Measurements from ENCODE around the gene TMEM138. TPM values are rescaled to one million over a fixed set of nuclear protein-coding genes. Genes with fewer than 3 reads are reported as not detected.
A peak's percentile ranks its signal among the peaks of the same experiment; 100 is the strongest.

The TMEM138 gene
- total and polyA plus RNA-seq, 2 of the 13 experiments (the other 11 are each of a cell fraction or from before 2014, with no cell fraction given): 43.5 to 61.0 TPM

DNA sequence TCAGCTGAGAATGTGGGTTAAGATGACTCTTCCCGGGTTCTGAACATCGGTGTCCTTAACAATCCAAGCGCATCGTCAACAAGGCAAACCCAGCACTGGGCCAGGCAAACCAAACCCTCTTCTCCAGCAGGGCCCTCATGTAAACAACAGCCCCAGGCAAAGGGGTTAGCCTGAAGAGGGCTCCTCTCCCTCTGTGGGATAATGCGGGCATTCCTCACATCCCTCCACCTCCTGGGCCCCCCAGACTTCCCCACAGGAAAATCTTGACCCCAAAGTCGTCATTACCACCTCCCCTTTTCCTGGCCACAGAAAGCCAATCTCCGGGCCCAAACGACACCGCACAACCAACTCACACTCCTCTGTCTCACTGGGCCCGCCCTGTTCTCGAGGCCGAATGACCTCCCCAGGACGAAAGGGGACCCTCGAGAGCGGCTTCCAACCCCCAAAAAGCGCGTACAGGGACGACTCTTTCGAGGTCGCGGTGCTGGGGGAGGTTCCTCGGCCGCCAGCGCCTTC, 29.8 kb upstream of the TMEM138 start (continued):
- TF ChIP-seq ZBTB46 (CRISPR knock-in tag; IDR thresholded peaks at IDR 0.05; ENCODE audit: borderline replicate concordance): no peak
- no peak for TF ChIP-seq ZBTB2 (CRISPR knock-in tag; IDR thresholded peaks at IDR 0.05; ENCODE audit: low read depth)
- 0 out of 2 replicates have a peak, but pooled peaks have one; percentile 3 for TF ChIP-seq ZNF230 (CRISPR knock-in tag; IDR thresholded peaks at IDR 0.05)
- TF ChIP-seq, protein P1, sequence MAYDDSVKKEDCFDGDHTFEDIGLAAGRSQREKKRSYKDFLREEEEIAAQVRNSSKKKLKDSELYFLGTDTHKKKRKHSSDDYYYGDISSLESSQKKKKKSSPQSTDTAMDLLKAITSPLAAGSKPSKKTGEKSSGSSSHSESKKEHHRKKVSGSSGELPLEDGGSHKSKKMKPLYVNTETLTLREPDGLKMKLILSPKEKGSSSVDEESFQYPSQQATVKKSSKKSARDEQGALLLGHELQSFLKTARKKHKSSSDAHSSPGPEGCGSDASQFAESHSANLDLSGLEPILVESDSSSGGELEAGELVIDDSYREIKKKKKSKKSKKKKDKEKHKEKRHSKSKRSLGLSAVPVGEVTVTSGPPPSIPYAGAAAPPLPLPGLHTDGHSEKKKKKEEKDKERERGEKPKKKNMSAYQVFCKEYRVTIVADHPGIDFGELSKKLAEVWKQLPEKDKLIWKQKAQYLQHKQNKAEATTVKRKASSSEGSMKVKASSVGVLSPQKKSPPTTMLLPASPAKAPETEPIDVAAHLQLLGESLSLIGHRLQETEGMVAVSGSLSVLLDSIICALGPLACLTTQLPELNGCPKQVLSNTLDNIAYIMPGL (CRISPR knock-in tag; IDR thresholded peaks at IDR 0.05; ENCODE audit: borderline replicate concordance in 1 of 2, low read depth in 1 of 2): peak in 1 of 2 experiments; percentile 31; a peak in 1 of 4 replicates
- TF ChIP-seq BCL6 (CRISPR knock-in tag; IDR thresholded peaks at IDR 0.05): no peak
- TF ChIP-seq, protein P2, sequence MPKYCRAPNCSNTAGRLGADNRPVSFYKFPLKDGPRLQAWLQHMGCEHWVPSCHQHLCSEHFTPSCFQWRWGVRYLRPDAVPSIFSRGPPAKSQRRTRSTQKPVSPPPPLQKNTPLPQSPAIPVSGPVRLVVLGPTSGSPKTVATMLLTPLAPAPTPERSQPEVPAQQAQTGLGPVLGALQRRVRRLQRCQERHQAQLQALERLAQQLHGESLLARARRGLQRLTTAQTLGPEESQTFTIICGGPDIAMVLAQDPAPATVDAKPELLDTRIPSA (CRISPR knock-in tag; IDR thresholded peaks at IDR 0.05; ENCODE audit: borderline replicate concordance): 0 out of 2 replicates have a peak, but pooled peaks have one; percentile 2
- TF ChIP-seq POLR2G (IDR thresholded peaks at IDR 0.05; ENCODE audit: low read depth, low read length): no peak
- TF ChIP-seq, protein P3, sequence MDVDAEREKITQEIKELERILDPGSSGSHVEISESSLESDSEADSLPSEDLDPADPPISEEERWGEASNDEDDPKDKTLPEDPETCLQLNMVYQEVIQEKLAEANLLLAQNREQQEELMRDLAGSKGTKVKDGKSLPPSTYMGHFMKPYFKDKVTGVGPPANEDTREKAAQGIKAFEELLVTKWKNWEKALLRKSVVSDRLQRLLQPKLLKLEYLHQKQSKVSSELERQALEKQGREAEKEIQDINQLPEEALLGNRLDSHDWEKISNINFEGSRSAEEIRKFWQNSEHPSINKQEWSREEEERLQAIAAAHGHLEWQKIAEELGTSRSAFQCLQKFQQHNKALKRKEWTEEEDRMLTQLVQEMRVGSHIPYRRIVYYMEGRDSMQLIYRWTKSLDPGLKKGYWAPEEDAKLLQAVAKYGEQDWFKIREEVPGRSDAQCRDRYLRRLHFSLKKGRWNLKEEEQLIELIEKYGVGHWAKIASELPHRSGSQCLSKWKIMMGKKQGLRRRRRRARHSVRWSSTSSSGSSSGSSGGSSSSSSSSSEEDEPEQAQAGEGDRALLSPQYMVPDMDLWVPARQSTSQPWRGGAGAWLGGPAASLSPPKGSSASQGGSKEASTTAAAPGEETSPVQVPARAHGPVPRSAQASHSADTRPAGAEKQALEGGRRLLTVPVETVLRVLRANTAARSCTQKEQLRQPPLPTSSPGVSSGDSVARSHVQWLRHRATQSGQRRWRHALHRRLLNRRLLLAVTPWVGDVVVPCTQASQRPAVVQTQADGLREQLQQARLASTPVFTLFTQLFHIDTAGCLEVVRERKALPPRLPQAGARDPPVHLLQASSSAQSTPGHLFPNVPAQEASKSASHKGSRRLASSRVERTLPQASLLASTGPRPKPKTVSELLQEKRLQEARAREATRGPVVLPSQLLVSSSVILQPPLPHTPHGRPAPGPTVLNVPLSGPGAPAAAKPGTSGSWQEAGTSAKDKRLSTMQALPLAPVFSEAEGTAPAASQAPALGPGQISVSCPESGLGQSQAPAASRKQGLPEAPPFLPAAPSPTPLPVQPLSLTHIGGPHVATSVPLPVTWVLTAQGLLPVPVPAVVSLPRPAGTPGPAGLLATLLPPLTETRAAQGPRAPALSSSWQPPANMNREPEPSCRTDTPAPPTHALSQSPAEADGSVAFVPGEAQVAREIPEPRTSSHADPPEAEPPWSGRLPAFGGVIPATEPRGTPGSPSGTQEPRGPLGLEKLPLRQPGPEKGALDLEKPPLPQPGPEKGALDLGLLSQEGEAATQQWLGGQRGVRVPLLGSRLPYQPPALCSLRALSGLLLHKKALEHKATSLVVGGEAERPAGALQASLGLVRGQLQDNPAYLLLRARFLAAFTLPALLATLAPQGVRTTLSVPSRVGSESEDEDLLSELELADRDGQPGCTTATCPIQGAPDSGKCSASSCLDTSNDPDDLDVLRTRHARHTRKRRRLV (CRISPR knock-in tag; IDR thresholded peaks at IDR 0.05): peak; percentile 23; the same call in 1 of the 2 replicates
- TF ChIP-seq ZNF790 (CRISPR knock-in tag; IDR thresholded peaks at IDR 0.05; ENCODE audit: borderline replicate concordance): no peak; the same call in 1 of the 2 replicates
- TF ChIP-seq, protein P4, sequence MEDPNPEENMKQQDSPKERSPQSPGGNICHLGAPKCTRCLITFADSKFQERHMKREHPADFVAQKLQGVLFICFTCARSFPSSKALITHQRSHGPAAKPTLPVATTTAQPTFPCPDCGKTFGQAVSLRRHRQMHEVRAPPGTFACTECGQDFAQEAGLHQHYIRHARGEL (CRISPR knock-in tag; IDR thresholded peaks at IDR 0.05): peak; percentile 39; the same call in 1 of the 2 replicates
- TF ChIP-seq, protein P5, sequence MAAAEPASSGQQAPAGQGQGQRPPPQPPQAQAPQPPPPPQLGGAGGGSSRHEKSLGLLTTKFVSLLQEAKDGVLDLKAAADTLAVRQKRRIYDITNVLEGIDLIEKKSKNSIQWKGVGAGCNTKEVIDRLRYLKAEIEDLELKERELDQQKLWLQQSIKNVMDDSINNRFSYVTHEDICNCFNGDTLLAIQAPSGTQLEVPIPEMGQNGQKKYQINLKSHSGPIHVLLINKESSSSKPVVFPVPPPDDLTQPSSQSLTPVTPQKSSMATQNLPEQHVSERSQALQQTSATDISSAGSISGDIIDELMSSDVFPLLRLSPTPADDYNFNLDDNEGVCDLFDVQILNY (CRISPR knock-in tag; conservative IDR thresholded peaks at IDR 0.05): no peak
- TF ChIP-seq ZNF660 (CRISPR knock-in tag; IDR thresholded peaks at IDR 0.05; ENCODE audit: borderline replicate concordance, low read depth): no peak
- no peak for TF ChIP-seq TCF12 (IDR thresholded peaks at IDR 0.05)
- peak; percentile 27; the same call in 1 of the 2 replicates for TF ChIP-seq TCF12 (CRISPR knock-in tag; IDR thresholded peaks at IDR 0.05)
- no peak for TF ChIP-seq NFYB (CRISPR knock-in tag; IDR thresholded peaks at IDR 0.05)
- 0 out of 2 replicates have a peak, but pooled peaks have one; percentile 30 for TF ChIP-seq SIN3A (IDR thresholded peaks at IDR 0.05; ENCODE audit: borderline replicate concordance, low read depth, low read length)
